Measurements from ENCODE around the gene GNL1.
"Not testable (repeated sequence)": the region's sequence is repeated elsewhere in the genome, so short reads cannot be mapped to it uniquely, and the experiment has no call there.

Gene GNL1

GRCh38 chr6:30533460-30534294, 22.6 kb downstream of the GNL1 start:
- peak overlapping the region; percentile 24; the same call in 1 of the 2 replicates for H3K4me3 ChIP-seq (ENCODE audit: low read depth, low read length)
- TF ChIP-seq CTCF (IDR thresholded peaks at IDR 0.05; ENCODE audit: insufficient read depth, low read depth, low read length, missing control alignments), result no peak
- DNase-seq (ENCODE audit: low read depth), result peak; percentile 44

- TF ChIP-seq CTCF (IDR thresholded peaks at IDR 0.05; ENCODE audit: insufficient read depth, low read depth, low read length, missing control alignments), result no peak
- DNase-seq (ENCODE audit: low read depth), result peak; percentile 40
- no peak overlapping the region for H3K4me3 ChIP-seq (ENCODE audit: low read depth, low read length)
Observed at GRCh38 chr6:30530014-30530413, 26.3 kb downstream of the GNL1 start.

- not testable (repeated sequence) for H3K4me3 ChIP-seq (ENCODE audit: low read depth, low read length)
- peak; percentile 88 for DNase-seq (ENCODE audit: low read depth)
Observed at GRCh38 chr6:30529349-30529875, 26.9 kb downstream of the GNL1 start.

GRCh38 chr6:30526444-30526843, 29.8 kb downstream of the GNL1 start:
- DNase-seq (ENCODE audit: low read depth); H3K4me3 ChIP-seq (ENCODE audit: low read depth, low read length): not testable (repeated sequence)

GRCh38 chr6:30521952-30522351, 34.3 kb downstream of the GNL1 start:
- DNase-seq (ENCODE audit: low read depth); H3K4me3 ChIP-seq (ENCODE audit: low read depth, low read length): not testable (repeated sequence)

- H3K4me3 ChIP-seq (ENCODE audit: low read depth, low read length); DNase-seq (ENCODE audit: low read depth): not testable (repeated sequence)
Observed at GRCh38 chr6:30521082-30521481, 35.2 kb downstream of the GNL1 start.

- no peak overlapping the region for H3K4me3 ChIP-seq (ENCODE audit: low read depth, low read length)
- no peak for TF ChIP-seq CTCF (IDR thresholded peaks at IDR 0.05; ENCODE audit: insufficient read depth, low read depth, low read length, missing control alignments)
- DNase-seq (ENCODE audit: low read depth), result no peak
Observed at GRCh38 chr6:30520522-30520921, 35.8 kb downstream of the GNL1 start.

GRCh38 chr6:30518505-30519145, 37.7 kb downstream of the GNL1 start:
- not testable (repeated sequence) for H3K4me3 ChIP-seq (ENCODE audit: low read depth, low read length); DNase-seq (ENCODE audit: low read depth)

- H3K4me3 ChIP-seq (ENCODE audit: low read depth, low read length); DNase-seq (ENCODE audit: low read depth): not testable (repeated sequence)
Observed at GRCh38 chr6:30517767-30518504, 38.4 kb downstream of the GNL1 start.

GRCh38 chr6:30516754-30517076, 39.6 kb downstream of the GNL1 start:
- H3K4me3 ChIP-seq (ENCODE audit: low read depth, low read length), result peak overlapping the region; percentile 79

More at GRCh38 chr6:30516754-30517076, 39.6 kb downstream of the GNL1 start:
- not testable (repeated sequence) for DNase-seq (ENCODE audit: low read depth)

Data from GM12865 (cell line).